Type B pancreatic cell (in vitro differentiated cells): ENCODE data around the gene DNAH12. TPM values are rescaled to one million over a fixed set of nuclear protein-coding genes. Genes with fewer than 3 reads are reported as not detected.
"Not testable (repeated sequence)": the region's sequence is repeated elsewhere in the genome, so short reads cannot be mapped to it uniquely, and the experiment has no call there.

Experiments used
- DNase-seq: peaks from one replicate; pipeline ENCODE4 v3.0.0; 2021; ENCODE audit warnings: mixed read lengths; ENCODE audit not compliant: unreplicated experiment; ENCODE audit errors: extremely low spot score
- H3K27ac Mint-ChIP-seq: 2 replicates; pipeline ENCODE4 v1.8.0; 2021; ENCODE audit warnings: mild to moderate bottlenecking, mixed read lengths
- H3K27me3 Mint-ChIP-seq: 2 replicates; pipeline ENCODE4 v1.8.0; 2021; ENCODE audit warnings: mixed read lengths
- H3K36me3 Mint-ChIP-seq: 2 replicates; pipeline ENCODE4 v1.8.0; 2021; ENCODE audit warnings: mixed read lengths
- H3K4me1 Mint-ChIP-seq: one replicate; pipeline ENCODE4 v1.8.0; 2021; ENCODE audit warnings: mixed read lengths; ENCODE audit not compliant: unreplicated experiment
- H3K4me3 Mint-ChIP-seq: 2 replicates; pipeline ENCODE4 v1.8.0; 2021; ENCODE audit warnings: mild to moderate bottlenecking, mixed read lengths
- H3K9me3 Mint-ChIP-seq: 2 replicates; pipeline ENCODE4 v1.8.0; 2021; ENCODE audit warnings: mixed read lengths
- CTCF ChIP-seq: fragments of 200-600 bp; sonication (generic); conservative IDR thresholded peaks from 2 replicates; pipeline ENCODE4 v1.5.0; 2021; ENCODE audit warnings: antibody characterized with exemption, mild to moderate bottlenecking
- total RNA-seq: library from RNA; stranded (reverse); gene quantifications from 2 replicates; pipeline ENCODE4 v1.2.1, GENCODE V29; 2021; ENCODE audit warnings: low replicate concordance

Gene DNAH12
- total RNA-seq, 1 donor from 2014 or later: 0.87 TPM

DNA sequence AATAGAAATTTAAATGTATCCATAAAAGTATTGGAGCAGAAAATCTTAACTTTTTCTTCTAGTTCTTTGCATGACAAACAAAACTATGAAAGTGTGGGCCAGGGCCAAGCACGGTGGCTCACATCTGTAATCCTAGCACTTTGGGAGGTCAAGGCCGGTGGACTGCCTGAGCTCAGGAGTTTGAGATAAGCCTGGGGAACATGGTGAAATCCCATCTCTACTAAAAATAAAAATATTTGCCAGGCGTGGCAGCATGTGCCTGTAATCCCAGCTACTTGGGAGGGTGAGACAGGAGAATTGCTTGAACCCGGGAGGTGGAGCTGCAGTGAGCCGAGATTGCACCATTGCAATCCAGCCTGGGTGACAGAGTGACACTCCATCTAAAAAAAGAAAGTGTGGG, 158.6 kb downstream of the DNAH12 start:
- Mint-ChIP-seq H3K27ac (no peak overlapping the region), H3K9me3 (no peaks in the 10 kb centered on the region), H3K27me3 (no peaks in the 10 kb centered on the region), H3K4me1 (peaks cover 6% of the 10 kb centered on the region), H3K4me3 (no peak overlapping the region), H3K36me3 (no peaks in the 10 kb centered on the region)
- DNase-seq: no peak
- no peak for TF ChIP-seq CTCF

DNA sequence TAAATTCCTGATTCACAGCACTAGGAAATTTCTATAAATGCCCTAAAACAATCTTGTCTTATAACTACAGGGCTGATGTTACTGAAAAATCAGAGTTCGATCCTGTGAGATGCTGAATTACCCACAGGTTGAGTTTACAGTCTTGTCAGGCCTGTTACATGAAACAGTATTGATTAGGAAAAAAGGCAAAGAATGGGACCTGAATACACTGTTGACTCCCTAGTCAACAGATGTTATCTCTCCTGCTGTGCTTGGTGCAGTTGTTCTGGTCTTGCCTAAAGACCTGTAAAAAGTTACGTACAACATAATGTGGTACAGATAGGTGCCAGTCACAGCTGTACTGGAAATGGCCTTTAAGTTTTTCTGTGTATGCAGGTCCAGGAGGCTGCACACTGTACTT, 160.3 kb downstream of the DNAH12 start:
- no peak for DNase-seq
- H3K27ac Mint-ChIP-seq: no peak overlapping the region
- H3K4me3 Mint-ChIP-seq: no peak overlapping the region
- TF ChIP-seq CTCF: no peak
- peaks cover under 1% of the 10 kb centered on the region for H3K27me3 Mint-ChIP-seq
- H3K9me3 Mint-ChIP-seq: no peaks in the 10 kb centered on the region
- H3K4me1 Mint-ChIP-seq: peaks cover 6% of the 10 kb centered on the region
- no peaks in the 10 kb centered on the region for H3K36me3 Mint-ChIP-seq

DNA sequence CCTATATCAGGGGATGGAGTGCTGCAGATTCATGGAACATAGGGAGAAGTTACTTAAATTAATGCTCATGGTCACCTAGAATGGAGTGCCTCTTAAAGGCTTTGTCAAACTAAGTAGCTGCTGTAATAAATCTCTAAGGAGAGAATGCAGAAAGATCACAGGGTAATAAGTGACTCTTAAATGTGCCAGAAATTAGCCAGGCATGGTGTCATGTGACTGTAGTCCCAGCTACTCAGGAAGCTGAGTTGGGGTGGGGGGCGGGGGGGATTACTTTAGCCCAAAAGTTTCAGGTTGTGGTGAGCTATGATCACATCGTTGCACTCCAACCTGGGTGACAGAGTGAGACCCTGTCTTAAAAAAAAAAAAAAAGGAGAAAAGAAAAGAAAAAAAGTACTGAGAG, 160.7 kb downstream of the DNAH12 start:
- no peaks in the 10 kb centered on the region for H3K9me3 Mint-ChIP-seq

GRCh38 chr3:57382933-57383332, 161.2 kb downstream of the DNAH12 start:
- Mint-ChIP-seq H3K27me3 (peaks cover 5% of the 10 kb centered on the region), H3K36me3 (no peaks in the 10 kb centered on the region), H3K4me3 (no peak overlapping the region), H3K9me3 (no peaks in the 10 kb centered on the region), H3K4me1 (peaks cover 6% of the 10 kb centered on the region), H3K27ac (no peak overlapping the region)
- no peak for DNase-seq
- TF ChIP-seq CTCF: no peak

More for the DNA sequence above, 160.7 kb downstream of the DNAH12 start:
- no peak overlapping the region for H3K27ac Mint-ChIP-seq
- TF ChIP-seq CTCF: no peak
- H3K4me3 Mint-ChIP-seq: no peak overlapping the region
- peaks cover 5% of the 10 kb centered on the region for H3K27me3 Mint-ChIP-seq
- H3K36me3 Mint-ChIP-seq: no peaks in the 10 kb centered on the region
- peaks cover 6% of the 10 kb centered on the region for H3K4me1 Mint-ChIP-seq
- no peak for DNase-seq

- Mint-ChIP-seq H3K27me3 (peaks cover 3% of the 10 kb centered on the region), H3K27ac (no peak overlapping the region), H3K4me3 (no peak overlapping the region)
Observed at GRCh38 chr3:57370341-57370740, 173.8 kb downstream of the DNAH12 start.

DNA sequence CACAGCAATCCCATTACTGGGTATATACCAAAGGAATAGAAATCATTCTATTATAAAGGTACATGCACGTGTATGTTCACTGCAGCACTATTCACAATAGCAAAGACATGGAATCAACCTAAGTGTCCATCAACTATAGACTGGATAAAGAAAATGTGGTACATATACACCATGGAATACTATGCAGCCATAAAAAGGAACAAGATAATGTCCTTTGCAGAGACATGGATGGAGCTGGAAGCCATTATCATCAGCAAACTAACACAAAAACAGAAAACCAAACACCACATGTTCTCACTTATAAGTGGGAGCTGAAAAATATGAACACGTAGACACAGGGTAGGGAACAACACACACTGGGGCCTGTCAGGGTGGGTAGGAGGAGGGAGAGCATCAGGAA, 179.1 kb downstream of the DNAH12 start:
- DNase-seq, H3K27ac Mint-ChIP-seq, H3K36me3 Mint-ChIP-seq, H3K27me3 Mint-ChIP-seq, H3K4me3 Mint-ChIP-seq, H3K4me1 Mint-ChIP-seq, H3K9me3 Mint-ChIP-seq: not testable (repeated sequence)

More at GRCh38 chr3:57370341-57370740, 173.8 kb downstream of the DNAH12 start:
- no peak for DNase-seq
- Mint-ChIP-seq H3K4me1 (no peaks in the 10 kb centered on the region), H3K9me3 (no peaks in the 10 kb centered on the region), H3K36me3 (no peaks in the 10 kb centered on the region)
- TF ChIP-seq CTCF: no peak

GRCh38 chr3:57356275-57356674, 187.9 kb downstream of the DNAH12 start:
- H3K9me3 Mint-ChIP-seq, H3K27ac Mint-ChIP-seq, DNase-seq, H3K27me3 Mint-ChIP-seq, H3K36me3 Mint-ChIP-seq, H3K4me1 Mint-ChIP-seq, H3K4me3 Mint-ChIP-seq: not testable (repeated sequence)
